HFFc6 (cell line): ENCODE measurements around the gene PLA2G2E. TPM values are rescaled to one million over a fixed set of nuclear protein-coding genes. Genes with fewer than 3 reads are reported as not detected.

ENCODE experiments used
- DNase-seq: peaks from one replicate; pipeline ENCODE4 v3.0.0-alpha.2; 2018
- H3K27ac Mint-ChIP-seq: 2 replicates; pipeline ENCODE4 v1.8.0; 2020; ENCODE audit warnings: mild to moderate bottlenecking, mixed read lengths
- H3K27me3 Mint-ChIP-seq: 2 replicates; pipeline ENCODE4 v1.8.0; 2021; ENCODE audit warnings: mild to moderate bottlenecking, moderate library complexity, mixed read lengths; ENCODE audit not compliant: insufficient read depth
- H3K36me3 Mint-ChIP-seq: 2 replicates; pipeline ENCODE4 v1.8.0; 2021; ENCODE audit warnings: low read depth, mixed read lengths
- H3K4me1 Mint-ChIP-seq: 2 replicates; pipeline ENCODE4 v1.8.0; 2020; ENCODE audit warnings: low read depth, mixed read lengths
- H3K4me3 Mint-ChIP-seq: 2 replicates; pipeline ENCODE4 v1.8.0; 2020; ENCODE audit warnings: mild to moderate bottlenecking, moderate library complexity, mixed read lengths
- H3K9me3 Mint-ChIP-seq: 2 replicates; pipeline ENCODE4 v1.8.0; 2020; ENCODE audit warnings: mild to moderate bottlenecking, mixed read lengths
- total RNA-seq, 6 experiments: library from RNA; stranded (reverse); fragmentation: NEBNext Ultra II Directional; extraction: Animal tissue kit (Norgen Biotek cat#: 25700); gene quantifications; 2 replicates in 1 of 6; 3 replicates in 5 of 6; pipeline ENCODE4 v1.2.3, GENCODE V29; 2021
- TF ChIP-seq, protein P1 (sequence below): fragments of 200-600 bp; sonication (generic); IDR thresholded peaks from 2 replicates; pipeline ENCODE4 v1.5.0; 2021; ENCODE audit warnings: antibody characterized with exemption, mild to moderate bottlenecking

Gene PLA2G2E
- total RNA-seq, 6 experiments from 2014 or later, result not detected

GRCh38 chr1:19941206-19941568 lies 17.8 kb upstream of the PLA2G2E start:
- Mint-ChIP-seq H3K4me3 (no peak overlapping the region), H3K9me3 (no peaks in the 10 kb centered on the region; the same call in 1 of the 2 replicates), H3K36me3 (no peaks in the 10 kb centered on the region), H3K27me3 (peaks cover 12% of the 10 kb centered on the region), H3K4me1 (no peaks in the 10 kb centered on the region), H3K27ac (no peak overlapping the region)
- no peak for DNase-seq
- TF ChIP-seq, protein P1, sequence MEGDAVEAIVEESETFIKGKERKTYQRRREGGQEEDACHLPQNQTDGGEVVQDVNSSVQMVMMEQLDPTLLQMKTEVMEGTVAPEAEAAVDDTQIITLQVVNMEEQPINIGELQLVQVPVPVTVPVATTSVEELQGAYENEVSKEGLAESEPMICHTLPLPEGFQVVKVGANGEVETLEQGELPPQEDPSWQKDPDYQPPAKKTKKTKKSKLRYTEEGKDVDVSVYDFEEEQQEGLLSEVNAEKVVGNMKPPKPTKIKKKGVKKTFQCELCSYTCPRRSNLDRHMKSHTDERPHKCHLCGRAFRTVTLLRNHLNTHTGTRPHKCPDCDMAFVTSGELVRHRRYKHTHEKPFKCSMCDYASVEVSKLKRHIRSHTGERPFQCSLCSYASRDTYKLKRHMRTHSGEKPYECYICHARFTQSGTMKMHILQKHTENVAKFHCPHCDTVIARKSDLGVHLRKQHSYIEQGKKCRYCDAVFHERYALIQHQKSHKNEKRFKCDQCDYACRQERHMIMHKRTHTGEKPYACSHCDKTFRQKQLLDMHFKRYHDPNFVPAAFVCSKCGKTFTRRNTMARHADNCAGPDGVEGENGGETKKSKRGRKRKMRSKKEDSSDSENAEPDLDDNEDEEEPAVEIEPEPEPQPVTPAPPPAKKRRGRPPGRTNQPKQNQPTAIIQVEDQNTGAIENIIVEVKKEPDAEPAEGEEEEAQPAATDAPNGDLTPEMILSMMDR, result no peak

DNA sequence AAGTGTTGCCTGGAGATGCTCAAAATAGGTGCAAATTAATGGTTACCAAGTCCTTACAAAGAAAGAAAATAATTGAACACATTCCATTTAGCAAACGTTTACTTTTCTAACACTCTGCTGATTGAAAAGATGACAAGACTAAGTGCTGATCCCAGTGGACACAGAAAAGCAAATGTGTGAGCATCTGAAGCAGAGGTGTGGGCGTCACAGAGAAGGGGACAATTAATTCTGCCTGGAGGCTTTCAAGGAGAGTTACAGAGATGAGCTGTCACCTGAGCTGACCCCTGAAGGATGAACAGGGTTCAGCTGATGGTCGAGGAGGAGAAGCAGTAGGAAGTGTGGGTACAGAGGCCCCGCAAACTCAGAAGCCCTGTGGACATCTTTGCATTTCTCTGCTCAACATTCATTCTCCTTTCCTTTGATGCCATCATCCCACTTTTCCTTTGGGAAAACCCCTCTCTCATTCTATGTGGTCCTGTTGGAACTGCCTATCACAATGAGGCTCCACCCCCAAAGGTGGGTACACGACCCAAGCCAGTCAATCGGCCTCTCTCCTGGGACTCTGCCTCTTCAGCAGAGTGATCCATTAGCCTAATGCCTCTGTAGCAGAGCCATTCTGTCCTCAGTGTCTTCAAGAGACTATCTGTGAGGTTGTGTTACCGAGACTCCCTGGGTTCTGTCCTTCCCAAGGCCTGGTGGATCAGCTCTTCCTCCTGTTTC lies 17.2 kb upstream of the PLA2G2E start:
- H3K4me3 Mint-ChIP-seq, result no peak overlapping the region
- DNase-seq, result no peak
- TF ChIP-seq, protein P1, result no peak
- H3K36me3 Mint-ChIP-seq, result no peaks in the 10 kb centered on the region
- no peaks in the 10 kb centered on the region for H3K4me1 Mint-ChIP-seq
- H3K27ac Mint-ChIP-seq, result no peak overlapping the region
- no peaks in the 10 kb centered on the region; the same call in 1 of the 2 replicates for H3K9me3 Mint-ChIP-seq
- peaks cover 14% of the 10 kb centered on the region for H3K27me3 Mint-ChIP-seq

DNA sequence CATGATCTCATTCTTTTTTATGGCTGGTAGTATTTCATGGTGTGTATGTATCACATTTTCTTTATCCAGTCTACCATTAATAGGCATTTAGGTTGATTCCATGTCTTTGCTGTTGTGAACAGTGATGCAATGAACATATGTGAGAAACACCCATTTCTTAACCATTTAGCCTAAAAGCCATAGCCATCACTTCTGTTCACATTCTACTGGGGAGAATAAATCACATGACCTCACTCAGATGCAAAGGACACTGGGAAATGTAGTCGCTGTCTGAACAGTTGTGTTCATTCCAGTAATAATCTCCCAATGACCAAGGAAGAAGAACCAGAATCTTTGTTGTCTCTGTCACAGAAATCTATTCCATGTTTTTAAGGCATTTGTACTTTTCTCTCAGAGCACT lies 15.1 kb upstream of the PLA2G2E start:
- Mint-ChIP-seq H3K4me3 (no peak overlapping the region), H3K27me3 (peaks cover 15% of the 10 kb centered on the region), H3K27ac (no peak overlapping the region), H3K36me3 (no peaks in the 10 kb centered on the region), H3K4me1 (no peaks in the 10 kb centered on the region), H3K9me3 (no peaks in the 10 kb centered on the region; the same call in 1 of the 2 replicates)
- DNase-seq, result no peak
- TF ChIP-seq, protein P1, result no peak

DNA sequence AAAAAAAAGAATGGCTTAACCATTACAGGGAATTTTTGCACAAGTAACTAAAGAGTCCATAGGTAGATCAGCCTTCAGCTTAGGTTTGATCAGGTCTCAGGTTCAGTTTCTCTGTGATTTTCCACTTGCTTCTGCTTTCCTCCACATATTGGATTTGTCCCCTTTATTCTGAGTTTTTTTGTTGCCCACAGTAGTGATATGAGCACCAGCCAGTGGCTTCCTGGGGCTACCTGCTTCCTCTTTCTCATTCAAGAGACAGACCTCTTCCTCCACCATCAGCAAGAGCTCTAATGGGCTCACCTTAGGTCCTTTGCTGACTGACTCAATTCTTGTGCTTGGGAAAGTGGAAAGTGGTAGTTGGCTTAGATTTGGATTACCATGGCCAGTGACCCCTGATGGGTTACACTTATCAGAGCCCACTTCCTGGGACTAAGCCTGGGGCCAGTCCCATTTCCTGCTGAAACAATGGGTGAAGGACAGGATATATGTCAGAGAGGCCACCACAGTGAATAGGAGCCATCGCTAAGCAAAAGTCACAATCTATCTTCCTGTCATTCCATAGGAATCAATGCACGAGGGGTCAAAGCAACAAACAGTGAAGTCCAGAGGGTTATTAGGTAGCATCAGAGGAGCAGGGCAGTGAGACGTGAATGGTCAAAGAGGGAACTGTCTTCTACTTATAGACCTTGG lies 12.8 kb upstream of the PLA2G2E start:
- Mint-ChIP-seq H3K4me1 (no peaks in the 10 kb centered on the region), H3K4me3 (no peak overlapping the region), H3K9me3 (peaks cover 18% of the 10 kb centered on the region), H3K27ac (no peak overlapping the region), H3K27me3 (peaks cover 17% of the 10 kb centered on the region), H3K36me3 (no peaks in the 10 kb centered on the region; the same call in 1 of the 2 replicates)
- TF ChIP-seq, protein P1, result no peak
- DNase-seq, result no peak

- TF ChIP-seq, protein P1, result no peak
- no peaks in the 10 kb centered on the region for H3K4me1 Mint-ChIP-seq
- no peak overlapping the region for H3K27ac Mint-ChIP-seq
- peaks cover 8% of the 10 kb centered on the region for H3K27me3 Mint-ChIP-seq
- no peak for DNase-seq
- no peaks in the 10 kb centered on the region; the same call in 1 of the 2 replicates for H3K36me3 Mint-ChIP-seq
- peaks cover 26% of the 10 kb centered on the region for H3K9me3 Mint-ChIP-seq
- H3K4me3 Mint-ChIP-seq, result no peak overlapping the region
Measured at GRCh38 chr1:19934336-19934735, 10.9 kb upstream of the PLA2G2E start.
